Measurements from ENCODE around the gene ZFYVE21. TPM values are rescaled to one million over a fixed set of nuclear protein-coding genes. Genes with fewer than 3 reads are reported as not detected.
"Not testable (repeated sequence)": the region's sequence is repeated elsewhere in the genome, so short reads cannot be mapped to it uniquely, and the experiment has no call there.

Gene ZFYVE21
- total and polyA plus RNA-seq, 4 experiments from 2014 or later = 17.2 to 18.8 (median 17.7) TPM

- Histone ChIP-seq H3K9me3 (ENCODE audit: control insufficient read depth in 1 of 2, low read length in 2 of 2) (no peaks in the 10 kb centered on the region), H3K27ac (ENCODE audit: low read depth, low read length) (no peak overlapping the region), H3K4me1 (ENCODE audit: insufficient read depth, low read length) (no peaks in the 10 kb centered on the region), H3K36me3 (ENCODE audit: insufficient read depth, low read length) (no peaks in the 10 kb centered on the region), H3K27me3 (ENCODE audit: insufficient read depth, low read length) (no peaks in the 10 kb centered on the region), H3K4me3 (ENCODE audit: low read length in 2 of 2) (no peak overlapping the region)
- DNase-seq = no peak
- Mint-ChIP-seq H3K36me3 (peaks cover 43 to 56% of the 10 kb centered on the region in 2 donors), H3K4me1 (peaks cover 0 to 1% (median 0%) of the 10 kb centered on the region in 4 donors), H3K9me3 (peaks cover 0 to 5% (median 0%) of the 10 kb centered on the region in 8 donors), H3K27ac (no peak overlapping the region), H3K4me3 (no peak overlapping the region), H3K27me3 (no peaks in the 10 kb centered on the region)
- ChIA-PET CTCF (ENCODE audit: partially characterized antibody) (no interaction called here), POLR2A (ENCODE audit: partially characterized antibody) (no interaction called here)
- intact Hi-C loops (cut with micrococcal nuclease) = no loop called here
These were observed 57.9 kb downstream of the ZFYVE21 start for GRCh38 chr14:103773521-103773920.

GRCh38 chr14:103775506-103775905 lies 59.9 kb downstream of the ZFYVE21 start:
- H3K27me3 Mint-ChIP-seq = no peaks in the 10 kb centered on the region
- Histone ChIP-seq H3K4me1 (ENCODE audit: insufficient read depth, low read length) (no peaks in the 10 kb centered on the region), H3K27ac (ENCODE audit: low read depth, low read length) (no peak overlapping the region), H3K36me3 (ENCODE audit: insufficient read depth, low read length) (no peaks in the 10 kb centered on the region), H3K27me3 (ENCODE audit: insufficient read depth, low read length) (no peaks in the 10 kb centered on the region), H3K4me3 (ENCODE audit: low read length in 2 of 2) (no peak overlapping the region), H3K9me3 (ENCODE audit: control insufficient read depth in 1 of 2, low read length in 2 of 2) (no peaks in the 10 kb centered on the region)
- intact Hi-C loops (cut with micrococcal nuclease) = no loop called here
- no peak overlapping the region for H3K27ac Mint-ChIP-seq
- no peak overlapping the region for H3K4me3 Mint-ChIP-seq
- peaks cover 47 to 59% of the 10 kb centered on the region in 2 donors for H3K36me3 Mint-ChIP-seq
- ChIA-PET POLR2A (ENCODE audit: partially characterized antibody) (no interaction called here), CTCF (ENCODE audit: partially characterized antibody) (no interaction called here)
- peaks cover 0 to 5% (median 0%) of the 10 kb centered on the region in 8 donors for H3K9me3 Mint-ChIP-seq
- no peak for DNase-seq
- peaks cover 0 to 1% (median 0%) of the 10 kb centered on the region in 4 donors for H3K4me1 Mint-ChIP-seq

- H3K36me3 ChIP-seq (ENCODE audit: insufficient read depth, low read length); H3K9me3 Mint-ChIP-seq; H3K27ac Mint-ChIP-seq; CTCF ChIA-PET (ENCODE audit: partially characterized antibody); POLR2A ChIA-PET (ENCODE audit: partially characterized antibody); DNase-seq; H3K27me3 Mint-ChIP-seq; H3K27ac ChIP-seq (ENCODE audit: low read depth, low read length); H3K4me3 ChIP-seq (ENCODE audit: low read length in 2 of 2); H3K4me1 Mint-ChIP-seq; H3K4me1 ChIP-seq (ENCODE audit: insufficient read depth, low read length); H3K9me3 ChIP-seq (ENCODE audit: control insufficient read depth in 1 of 2, low read length in 2 of 2); H3K27me3 ChIP-seq (ENCODE audit: insufficient read depth, low read length); H3K4me3 Mint-ChIP-seq; intact Hi-C loops (cut with micrococcal nuclease): not testable (repeated sequence)
- peaks cover 50 to 56% of the 10 kb centered on the region in 2 donors for H3K36me3 Mint-ChIP-seq
These were observed 60.7 kb downstream of the ZFYVE21 start for GRCh38 chr14:103776319-103776718.

- ChIA-PET POLR2A (ENCODE audit: partially characterized antibody) (no interaction called here), CTCF (ENCODE audit: partially characterized antibody) (interaction anchor here (1.2 kb wide), 1 partner anchor 9 kb away, joined by 3 read pairs; no protein-coding TSS in a partner anchor)
- Mint-ChIP-seq H3K27ac (no peak overlapping the region), H3K36me3 (peaks cover 22 to 24% of the 10 kb centered on the region in 2 donors), H3K27me3 (no peaks in the 10 kb centered on the region), H3K9me3 (no peaks in the 10 kb centered on the region), H3K4me3 (no peak overlapping the region), H3K4me1 (no peaks in the 10 kb centered on the region)
- no peaks in the 10 kb centered on the region for H3K27me3 ChIP-seq (ENCODE audit: insufficient read depth, low read length)
- no peaks in the 10 kb centered on the region for H3K4me1 ChIP-seq (ENCODE audit: insufficient read depth, low read length)
- H3K27ac ChIP-seq (ENCODE audit: low read depth, low read length) = no peak overlapping the region
- H3K4me3 ChIP-seq (ENCODE audit: low read length in 2 of 2) = no peak overlapping the region
- intact Hi-C loops (cut with micrococcal nuclease) = no loop called here
- no peaks in the 10 kb centered on the region for H3K36me3 ChIP-seq (ENCODE audit: insufficient read depth, low read length)
- no peaks in the 10 kb centered on the region for H3K9me3 ChIP-seq (ENCODE audit: control insufficient read depth in 1 of 2, low read length in 2 of 2)
- DNase-seq = no peak
These were observed 66.8 kb downstream of the ZFYVE21 start for GRCh38 chr14:103782376-103782775.

Other genes starting within 250 kb of the ZFYVE21 start
- gene CKB, start 193.0 kb upstream of the ZFYVE21 start, total RNA-seq = 1 to 10 TPM; 2.8 to 3.0 TPM
- 1 to 10 TPM; 2.0 to 2.1 TPM for gene CKB, start 193.0 kb upstream of the ZFYVE21 start, polyA plus RNA-seq
- 10 to 100 TPM; 14.0 TPM for gene TRMT61A, start 186.6 kb upstream of the ZFYVE21 start, total RNA-seq
- 1 to 10 TPM; 4.6 to 9.3 TPM for gene TRMT61A, start 186.6 kb upstream of the ZFYVE21 start, polyA plus RNA-seq
- 10 to 100 TPM; 37.0 to 37.1 TPM for gene BAG5, start 153.2 kb upstream of the ZFYVE21 start, total RNA-seq
- gene BAG5, start 153.2 kb upstream of the ZFYVE21 start, polyA plus RNA-seq = 10 to 100 TPM; 33.1 to 39.5 TPM
- 10 to 100 TPM; 26.1 to 29.2 TPM for gene COA8, start 152.8 kb upstream of the ZFYVE21 start, total RNA-seq
- gene COA8, start 152.8 kb upstream of the ZFYVE21 start, polyA plus RNA-seq = 10 to 100 TPM; 52.9 to 63.9 TPM
- gene KLC1, start 86.6 kb upstream of the ZFYVE21 start, total RNA-seq = 100 to 1,000 TPM; 242 to 278 TPM
- gene KLC1, start 86.6 kb upstream of the ZFYVE21 start, polyA plus RNA-seq = 10 to 100 TPM; 31.8 to 88.9 TPM
- gene XRCC3, start 359 bp upstream of the ZFYVE21 start, total RNA-seq = 10 to 100 TPM; 10.3 to 12.6 TPM
- gene XRCC3, start 359 bp upstream of the ZFYVE21 start, polyA plus RNA-seq = 1 to 10 TPM; 2.2 to 3.2 TPM
- 10 to 100 TPM; 23.3 to 30.5 TPM for gene PPP1R13B, start 131.8 kb downstream of the ZFYVE21 start, total RNA-seq
- gene PPP1R13B, start 131.8 kb downstream of the ZFYVE21 start, polyA plus RNA-seq = 1 to 10 TPM in 1 of 2 donors, under 1 TPM in 1; 0.72 to 8.2 TPM
- gene TDRD9, start 212.6 kb downstream of the ZFYVE21 start, total RNA-seq = under 1 TPM; 0.28 to 0.29 TPM
- gene TDRD9, start 212.6 kb downstream of the ZFYVE21 start, polyA plus RNA-seq = 1 to 10 TPM in 1 of 2 donors, under 1 TPM in 1; 0.89 to 1.2 TPM
- not detected for gene RD3L, start 226.7 kb downstream of the ZFYVE21 start, total RNA-seq
- not detected for gene RD3L, start 226.7 kb downstream of the ZFYVE21 start, polyA plus RNA-seq